ENCODE data around the gene C2. TPM values are rescaled to one million over a fixed set of nuclear protein-coding genes. Genes with fewer than 3 reads are reported as not detected.
A peak's percentile ranks its signal among the peaks of the same experiment; 100 is the strongest.

The C2 gene
- polyA plus RNA-seq, 4 donors = 7.4 to 58.7 (median 21.3) TPM

DNA sequence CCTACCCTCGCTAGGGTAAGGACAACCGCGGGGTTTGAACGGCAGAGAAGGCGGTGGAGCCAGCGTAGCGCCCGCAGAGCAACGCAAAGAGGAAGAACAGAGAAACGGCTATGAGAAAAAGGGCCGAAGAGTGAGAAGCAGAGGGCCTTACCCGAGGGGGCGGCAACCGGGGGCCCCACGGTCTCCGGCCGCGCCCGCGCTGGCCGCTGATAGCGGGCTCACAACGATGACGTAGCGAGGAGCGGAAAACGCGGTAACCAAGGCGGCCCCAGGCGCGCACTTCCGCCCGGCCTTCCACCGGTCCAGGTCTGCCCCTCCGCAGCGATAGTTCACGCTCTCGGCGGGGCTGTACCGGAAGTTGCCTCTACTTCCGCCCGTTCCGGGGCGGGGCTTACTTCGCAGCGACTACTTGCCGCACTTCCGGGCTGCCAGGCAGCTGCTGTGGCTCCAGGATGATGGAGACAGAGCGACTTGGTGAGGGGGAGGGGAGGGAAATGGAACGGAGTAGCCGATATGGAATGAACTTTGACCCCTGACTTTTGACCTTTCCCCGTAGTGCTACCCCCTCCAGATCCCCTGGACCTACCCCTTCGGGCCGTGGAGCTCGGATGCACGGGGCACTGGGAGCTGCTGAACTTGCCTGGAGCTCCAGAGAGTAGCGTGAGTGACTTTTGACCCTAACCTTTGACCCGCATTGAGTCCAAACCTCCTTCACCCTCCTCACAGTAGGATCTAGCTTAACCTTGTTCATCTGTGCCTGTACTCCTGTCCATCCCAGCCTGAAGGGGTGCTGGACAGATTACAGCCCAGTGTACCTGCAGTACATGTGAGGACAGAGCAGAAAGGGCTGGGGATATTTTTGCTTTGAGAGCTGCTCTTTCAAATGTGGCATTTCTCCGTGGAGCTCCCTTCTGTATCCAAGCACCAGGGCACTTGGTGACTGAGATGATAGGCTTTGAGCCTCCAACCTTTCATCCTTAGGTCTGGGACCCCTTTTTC lies 31.5 kb downstream of the C2 start, which contains the start of the genes NELFE and SKIC2:
TSS of gene NELFE (minus strand) at position 231 of the 999 bp plus-strand sequence. CDS start 525 bp downstream, outside the sequence.
TSS of gene SKIC2 (plus strand) at position 435 of the 999 bp plus-strand sequence. CDS start at position 453, 18 bp downstream.
- H3K27me3 ChIP-seq (ENCODE audit: control insufficient read depth in 3 of 3, insufficient read depth in 3 of 3, low read length in 3 of 3) = no peaks in the 10 kb centered on the region
- no peaks in the 10 kb centered on the region for H3K9me3 ChIP-seq (ENCODE audit: control insufficient read depth in 2 of 2, insufficient read depth in 1 of 2, low read depth in 1 of 2, low read length in 1 of 2)
- peaks cover 15 to 66% (median 17%) of the 10 kb centered on the region in 3 donors for H3K36me3 ChIP-seq (ENCODE audit: control insufficient read depth in 3 of 3, insufficient read depth in 2 of 3, low read depth in 1 of 3, low read length in 3 of 3)
- DNase-seq (peak; percentile 98 to 100), FAIRE-seq (no peak)
- WGBS, 3 donors = 0 to 1% (median 1%) methylated on average over 59 of the region's 59 CpGs
- peaks cover 5 to 18% (median 5%) of the 10 kb centered on the region in 3 donors for H3K4me1 ChIP-seq (ENCODE audit: control insufficient read depth in 3 of 3, insufficient read depth in 2 of 3, low read depth in 1 of 3, low read length in 2 of 3)
- H3K4me3 ChIP-seq (ENCODE audit: low read depth in 1 of 3, low read length in 3 of 3) = peak within 1 kb of the TSS; percentile 70 to 89 (median 73)
- peak within 1 kb of the TSS; percentile 72 to 90 (median 82) for H3K27ac ChIP-seq (ENCODE audit: low read depth in 1 of 3, low read length in 2 of 3)

DNA sequence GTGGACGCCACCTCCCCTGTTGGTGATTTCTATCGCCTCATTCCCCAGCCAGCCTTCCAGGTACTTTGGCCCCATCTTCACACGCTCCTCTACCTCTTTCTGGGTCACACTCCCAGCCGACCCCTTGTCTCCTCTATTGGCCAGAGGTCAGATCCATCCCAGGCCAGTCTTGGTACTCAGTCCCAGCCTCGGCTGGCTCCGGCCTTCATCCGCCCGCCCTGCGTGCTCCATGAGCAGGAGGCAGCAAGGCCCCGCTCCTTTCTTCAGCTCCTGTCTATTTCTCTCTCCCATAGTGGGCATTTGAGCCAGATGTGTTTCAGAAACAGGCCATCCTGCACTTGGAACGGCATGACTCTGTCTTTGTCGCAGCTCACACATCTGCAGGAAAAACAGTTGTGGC lies 34.1 kb downstream of the C2 start:
- H3K27ac ChIP-seq (ENCODE audit: low read depth in 1 of 3, low read length in 2 of 3) = no peak overlapping the region
- H3K27me3 ChIP-seq (ENCODE audit: control insufficient read depth in 3 of 3, insufficient read depth in 3 of 3, low read length in 3 of 3) = no peaks in the 10 kb centered on the region
- H3K36me3 ChIP-seq (ENCODE audit: control insufficient read depth in 3 of 3, insufficient read depth in 2 of 3, low read depth in 1 of 3, low read length in 3 of 3) = peaks cover 13 to 66% (median 24%) of the 10 kb centered on the region in 3 donors
- 93 to 96% (median 94%) methylated on average over 12 of the region's 12 CpGs for WGBS, 3 donors
- H3K4me1 ChIP-seq (ENCODE audit: control insufficient read depth in 3 of 3, insufficient read depth in 2 of 3, low read depth in 1 of 3, low read length in 2 of 3) = peaks cover 5 to 18% (median 5%) of the 10 kb centered on the region in 3 donors
- H3K4me3 ChIP-seq (ENCODE audit: low read depth in 1 of 3, low read length in 3 of 3) = no peak overlapping the region
- H3K9me3 ChIP-seq (ENCODE audit: control insufficient read depth in 2 of 2, insufficient read depth in 1 of 2, low read depth in 1 of 2, low read length in 1 of 2) = no peaks in the 10 kb centered on the region
- no peak for DNase-seq
- no peak for FAIRE-seq

DNA sequence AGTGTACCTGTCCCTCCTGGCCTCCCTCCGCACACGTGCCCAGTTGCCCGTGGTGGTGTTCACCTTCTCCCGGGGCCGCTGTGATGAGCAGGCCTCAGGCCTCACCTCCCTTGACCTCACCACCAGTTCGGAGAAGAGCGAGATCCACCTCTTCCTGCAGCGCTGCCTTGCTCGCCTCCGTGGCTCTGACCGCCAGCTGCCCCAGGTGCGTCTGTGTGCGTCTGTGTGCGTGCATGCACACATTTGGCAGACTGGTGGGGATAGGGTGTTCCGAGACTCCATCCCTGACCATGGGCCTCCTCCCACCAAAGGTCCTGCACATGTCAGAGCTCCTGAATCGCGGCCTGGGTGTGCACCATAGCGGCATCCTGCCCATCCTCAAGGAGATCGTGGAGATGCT lies 36.4 kb downstream of the C2 start:
- FAIRE-seq = no peak
- 96 to 97% (median 97%) methylated on average over 19 of the region's 19 CpGs for WGBS, 3 donors
- no peaks in the 10 kb centered on the region for H3K27me3 ChIP-seq (ENCODE audit: control insufficient read depth in 3 of 3, insufficient read depth in 3 of 3, low read length in 3 of 3)
- DNase-seq = no peak
- H3K4me3 ChIP-seq (ENCODE audit: low read depth in 1 of 3, low read length in 3 of 3) = no peak overlapping the region
- peaks cover 0 to 9% (median 2%) of the 10 kb centered on the region in 3 donors for H3K4me1 ChIP-seq (ENCODE audit: control insufficient read depth in 3 of 3, insufficient read depth in 2 of 3, low read depth in 1 of 3, low read length in 2 of 3)
- no peak overlapping the region for H3K27ac ChIP-seq (ENCODE audit: low read depth in 1 of 3, low read length in 2 of 3)
- no peaks in the 10 kb centered on the region for H3K9me3 ChIP-seq (ENCODE audit: control insufficient read depth in 2 of 2, insufficient read depth in 1 of 2, low read depth in 1 of 2, low read length in 1 of 2)
- peaks cover 26 to 85% (median 28%) of the 10 kb centered on the region in 3 donors for H3K36me3 ChIP-seq (ENCODE audit: control insufficient read depth in 3 of 3, insufficient read depth in 2 of 3, low read depth in 1 of 3, low read length in 3 of 3)

DNA sequence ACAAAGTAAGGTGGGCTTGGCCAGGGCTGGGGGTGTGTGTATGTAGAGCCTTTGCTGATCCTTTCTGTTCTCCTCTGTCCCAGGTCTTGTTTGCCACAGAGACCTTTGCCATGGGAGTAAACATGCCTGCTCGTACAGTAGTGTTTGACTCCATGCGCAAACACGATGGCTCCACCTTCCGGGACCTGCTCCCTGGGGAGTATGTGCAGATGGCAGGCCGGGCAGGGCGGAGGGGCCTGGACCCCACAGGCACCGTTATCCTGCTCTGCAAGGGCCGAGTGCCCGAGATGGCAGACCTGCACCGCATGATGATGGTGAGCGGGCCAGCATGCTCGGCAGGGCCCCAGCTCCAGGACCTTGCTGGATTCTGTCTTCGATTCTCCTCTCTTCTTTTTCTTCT lies 38.2 kb downstream of the C2 start:
- Histone ChIP-seq H3K4me1 (ENCODE audit: control insufficient read depth in 3 of 3, insufficient read depth in 2 of 3, low read depth in 1 of 3, low read length in 2 of 3) (peaks cover 0 to 1% (median 0%) of the 10 kb centered on the region in 3 donors), H3K27ac (ENCODE audit: low read depth in 1 of 3, low read length in 2 of 3) (no peak overlapping the region), H3K4me3 (ENCODE audit: low read depth in 1 of 3, low read length in 3 of 3) (no peak overlapping the region), H3K36me3 (ENCODE audit: control insufficient read depth in 3 of 3, insufficient read depth in 2 of 3, low read depth in 1 of 3, low read length in 3 of 3) (peaks cover 28 to 94% (median 35%) of the 10 kb centered on the region in 3 donors), H3K27me3 (ENCODE audit: control insufficient read depth in 3 of 3, insufficient read depth in 3 of 3, low read length in 3 of 3) (no peaks in the 10 kb centered on the region), H3K9me3 (ENCODE audit: control insufficient read depth in 2 of 2, insufficient read depth in 1 of 2, low read depth in 1 of 2, low read length in 1 of 2) (no peaks in the 10 kb centered on the region)
- 91 to 94% (median 92%) methylated on average over 13 of the region's 13 CpGs for WGBS, 3 donors
- DNase-seq (no peak), FAIRE-seq (no peak)

DNA sequence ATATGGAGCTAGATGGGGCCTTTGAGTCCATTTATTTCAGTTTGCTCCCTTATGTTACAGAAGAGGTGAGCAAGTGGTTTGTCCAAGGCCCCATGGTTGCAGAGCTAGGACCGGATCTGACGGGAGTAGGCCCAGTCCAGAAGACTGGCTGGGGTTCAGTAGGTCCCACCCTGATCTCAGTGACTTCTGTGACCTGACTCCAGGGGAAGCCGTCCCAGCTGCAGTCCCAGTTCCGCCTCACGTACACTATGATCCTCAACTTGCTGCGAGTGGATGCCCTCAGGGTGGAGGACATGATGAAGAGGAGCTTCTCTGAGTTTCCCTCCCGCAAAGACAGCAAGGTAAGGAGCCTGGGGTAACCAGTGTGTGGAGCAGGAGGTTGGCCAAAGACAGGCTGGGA lies 39.0 kb downstream of the C2 start:
- H3K27ac ChIP-seq (ENCODE audit: low read depth in 1 of 3, low read length in 2 of 3) = no peak overlapping the region
- no peak overlapping the region for H3K4me3 ChIP-seq (ENCODE audit: low read depth in 1 of 3, low read length in 3 of 3)
- peaks cover 26 to 95% (median 35%) of the 10 kb centered on the region in 3 donors for H3K36me3 ChIP-seq (ENCODE audit: control insufficient read depth in 3 of 3, insufficient read depth in 2 of 3, low read depth in 1 of 3, low read length in 3 of 3)
- H3K9me3 ChIP-seq (ENCODE audit: control insufficient read depth in 2 of 2, insufficient read depth in 1 of 2, low read depth in 1 of 2, low read length in 1 of 2) = no peaks in the 10 kb centered on the region
- WGBS, 3 donors = 92 to 94% (median 93%) methylated on average over 7 of the region's 7 CpGs
- no peak for DNase-seq
- peaks cover 2 to 7% (median 3%) of the 10 kb centered on the region in 3 donors for H3K4me1 ChIP-seq (ENCODE audit: control insufficient read depth in 3 of 3, insufficient read depth in 2 of 3, low read depth in 1 of 3, low read length in 2 of 3)
- no peak for FAIRE-seq
- no peaks in the 10 kb centered on the region for H3K27me3 ChIP-seq (ENCODE audit: control insufficient read depth in 3 of 3, insufficient read depth in 3 of 3, low read length in 3 of 3)

DNA sequence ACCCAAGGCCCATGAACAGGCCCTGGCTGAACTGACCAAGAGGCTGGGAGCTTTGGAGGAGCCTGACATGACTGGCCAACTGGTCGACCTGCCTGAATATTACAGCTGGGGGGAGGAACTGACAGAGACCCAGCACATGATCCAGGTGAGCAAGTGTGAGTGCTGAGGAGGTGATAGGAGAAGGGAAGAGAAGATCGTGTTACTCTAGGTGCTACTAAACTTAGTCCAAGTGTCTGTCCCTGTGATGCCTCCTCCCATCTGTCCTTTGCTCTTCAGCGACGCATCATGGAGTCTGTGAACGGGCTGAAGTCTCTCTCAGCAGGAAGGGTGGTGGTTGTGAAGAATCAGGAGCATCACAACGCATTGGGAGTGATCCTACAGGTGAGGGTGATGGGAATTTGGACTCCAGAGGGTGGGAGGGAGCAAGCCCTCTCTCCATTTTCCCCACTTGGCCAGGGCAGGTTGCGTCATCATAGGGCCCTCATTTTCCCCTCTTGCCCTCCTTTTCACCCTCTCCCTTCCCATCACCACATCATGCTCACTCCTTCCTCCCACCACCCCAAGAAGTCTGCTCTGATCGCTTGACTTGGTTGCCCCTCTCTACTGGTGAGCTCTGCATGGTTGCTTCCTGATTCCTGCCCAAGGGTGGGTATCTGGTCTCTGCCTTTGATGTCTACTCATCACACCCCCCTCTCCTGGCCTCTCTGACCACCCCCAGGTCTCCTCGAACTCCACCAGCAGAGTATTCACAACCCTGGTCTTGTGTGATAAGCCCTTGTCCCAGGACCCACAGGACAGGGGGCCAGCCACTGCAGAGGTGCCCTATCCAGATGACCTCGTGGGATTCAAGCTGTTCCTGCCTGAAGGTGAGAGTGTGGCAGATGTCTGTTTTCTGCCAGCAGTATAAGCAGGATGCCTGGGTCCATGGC lies 39.7 kb downstream of the C2 start:
- WGBS, 3 donors = 81 to 87% (median 84%) methylated on average over 10 of the region's 10 CpGs
- Histone ChIP-seq H3K4me3 (ENCODE audit: low read depth in 1 of 3, low read length in 3 of 3) (no peak overlapping the region), H3K27ac (ENCODE audit: low read depth in 1 of 3, low read length in 2 of 3) (peak overlapping the region in 1 of 3 donors; percentile 6), H3K4me1 (ENCODE audit: control insufficient read depth in 3 of 3, insufficient read depth in 2 of 3, low read depth in 1 of 3, low read length in 2 of 3) (peaks cover 2 to 7% (median 3%) of the 10 kb centered on the region in 3 donors), H3K27me3 (ENCODE audit: control insufficient read depth in 3 of 3, insufficient read depth in 3 of 3, low read length in 3 of 3) (no peaks in the 10 kb centered on the region), H3K36me3 (ENCODE audit: control insufficient read depth in 3 of 3, insufficient read depth in 2 of 3, low read depth in 1 of 3, low read length in 3 of 3) (peaks cover 21 to 88% (median 35%) of the 10 kb centered on the region in 3 donors), H3K9me3 (ENCODE audit: control insufficient read depth in 2 of 2, insufficient read depth in 1 of 2, low read depth in 1 of 2, low read length in 1 of 2) (no peaks in the 10 kb centered on the region)
- no peak for DNase-seq
- FAIRE-seq = no peak

DNA sequence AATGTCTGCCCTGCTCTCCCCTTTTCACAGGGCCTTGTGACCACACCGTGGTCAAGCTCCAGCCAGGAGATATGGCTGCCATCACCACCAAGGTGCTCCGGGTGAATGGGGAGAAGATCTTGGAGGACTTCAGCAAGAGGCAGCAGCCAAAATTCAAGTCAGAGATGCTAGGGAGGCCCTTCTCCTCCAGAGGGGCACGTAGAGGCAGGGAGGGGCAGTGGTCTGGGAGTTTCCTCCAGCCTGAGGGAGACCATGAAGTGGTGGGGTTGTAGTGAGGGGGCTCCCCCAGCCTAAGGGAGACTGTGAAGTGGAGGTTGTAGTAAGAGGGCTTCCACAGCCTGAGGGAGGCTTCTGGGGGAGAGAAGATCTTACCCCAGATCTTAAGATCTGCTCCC lies 40.4 kb downstream of the C2 start:
- WGBS, 3 donors = 83 to 85% (median 85%) methylated on average over 3 of the region's 3 CpGs

DNA sequence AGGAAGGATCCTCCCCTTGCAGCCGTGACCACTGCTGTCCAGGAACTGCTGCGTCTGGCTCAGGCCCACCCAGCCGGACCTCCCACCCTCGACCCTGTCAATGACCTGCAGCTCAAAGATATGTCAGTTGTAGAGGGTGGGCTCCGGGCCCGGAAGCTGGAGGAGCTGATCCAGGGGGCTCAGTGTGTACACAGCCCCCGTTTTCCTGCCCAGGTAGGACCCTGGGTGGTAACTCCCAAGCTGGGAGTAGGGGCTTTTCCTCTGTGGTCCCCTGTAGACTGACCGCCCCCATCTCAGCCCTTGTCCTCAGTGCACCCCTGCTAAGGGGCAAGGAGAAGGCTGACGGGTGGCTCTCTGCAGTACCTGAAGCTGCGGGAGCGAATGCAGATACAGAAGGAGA lies 40.8 kb downstream of the C2 start:
- 85 to 92% (median 89%) methylated on average over 11 of the region's 11 CpGs for WGBS, 3 donors
- H3K27ac ChIP-seq (ENCODE audit: low read depth in 1 of 3, low read length in 2 of 3) = no peak overlapping the region
- H3K4me1 ChIP-seq (ENCODE audit: control insufficient read depth in 3 of 3, insufficient read depth in 2 of 3, low read depth in 1 of 3, low read length in 2 of 3) = peaks cover 2 to 12% (median 7%) of the 10 kb centered on the region in 3 donors
- FAIRE-seq (no peak), DNase-seq (no peak)
- H3K27me3 ChIP-seq (ENCODE audit: control insufficient read depth in 3 of 3, insufficient read depth in 3 of 3, low read length in 3 of 3) = no peaks in the 10 kb centered on the region
- peaks cover 20 to 77% (median 35%) of the 10 kb centered on the region in 3 donors for H3K36me3 ChIP-seq (ENCODE audit: control insufficient read depth in 3 of 3, insufficient read depth in 2 of 3, low read depth in 1 of 3, low read length in 3 of 3)
- no peak overlapping the region for H3K4me3 ChIP-seq (ENCODE audit: low read depth in 1 of 3, low read length in 3 of 3)
- H3K9me3 ChIP-seq (ENCODE audit: control insufficient read depth in 2 of 2, insufficient read depth in 1 of 2, low read depth in 1 of 2, low read length in 1 of 2) = no peaks in the 10 kb centered on the region

More for the DNA sequence above, 40.4 kb downstream of the C2 start:
- peak overlapping the region in 1 of 3 donors; percentile 6 for H3K27ac ChIP-seq (ENCODE audit: low read depth in 1 of 3, low read length in 2 of 3)
- peaks cover 2 to 8% (median 3%) of the 10 kb centered on the region in 3 donors for H3K4me1 ChIP-seq (ENCODE audit: control insufficient read depth in 3 of 3, insufficient read depth in 2 of 3, low read depth in 1 of 3, low read length in 2 of 3)
- DNase-seq (no peak), FAIRE-seq (no peak)
- H3K36me3 ChIP-seq (ENCODE audit: control insufficient read depth in 3 of 3, insufficient read depth in 2 of 3, low read depth in 1 of 3, low read length in 3 of 3) = peaks cover 20 to 81% (median 35%) of the 10 kb centered on the region in 3 donors
- no peak overlapping the region for H3K4me3 ChIP-seq (ENCODE audit: low read depth in 1 of 3, low read length in 3 of 3)
- no peaks in the 10 kb centered on the region for H3K9me3 ChIP-seq (ENCODE audit: control insufficient read depth in 2 of 2, insufficient read depth in 1 of 2, low read depth in 1 of 2, low read length in 1 of 2)
- H3K27me3 ChIP-seq (ENCODE audit: control insufficient read depth in 3 of 3, insufficient read depth in 3 of 3, low read length in 3 of 3) = no peaks in the 10 kb centered on the region
